ENCODE data around the gene CNTNAP5.

- TF ChIP-seq CTCF (IDR thresholded peaks at IDR 0.05) (no peak), ZFX (IDR thresholded peaks at IDR 0.05; ENCODE audit: borderline replicate concordance) (no peak)
Observed at GRCh38 chr2:124147552-124147951, 122.5 kb downstream of the CNTNAP5 start.
